K562 (cell line): ENCODE results near the gene ERCC2. TPM values are rescaled to one million over a fixed set of nuclear protein-coding genes. Genes with fewer than 3 reads are reported as not detected.
A peak's percentile ranks its signal among the peaks of the same experiment; 100 is the strongest.

Source experiments
- ATAC-seq: fragments of 200-7000 bp; cut with Tn5 transposase; 3 replicates; pipeline ENCODE4 v1.9.1; 2020; ENCODE audit warnings: moderate library complexity
- BruUV-seq: library from RNA; stranded (reverse); fragments of 400-500 nt; replicated peaks from 2 replicates; lab custom pipeline; 2021; lab: Mats Ljungman, UMichigan
- CTCF ChIA-PET: fragments of 300-600 bp; formaldehyde crosslinking; extraction: SDS; loops from one replicate; lab custom pipeline; 2021; ENCODE audit warnings: low intra/inter-chr PET ratio; lab: Yijun Ruan, JAX
- POLR2A ChIA-PET: fragments of 300-600, 350-650 bp; sonication (Branson Sonifier 250); formaldehyde crosslinking; extraction: SDS; loops from one replicate; lab custom pipeline; 2021; ENCODE audit warnings: antibody characterized with exemption, inconsistent platforms; lab: Yijun Ruan, JAX
- DNase-seq, 4 experiments: peaks; one replicate each; pipeline versions ENCODE4 v3.0.0 to v3.0.0-alpha.2; 2011 to 2018; ENCODE audit warnings: low spot score in 3 of 4, mixed read lengths in 3 of 4; ENCODE audit errors: extremely low read depth in 1 of 4
- FAIRE-seq: peaks from 2 replicates; lab custom pipeline; 2011; peaks lifted over from hg19 to GRCh38; lab: Jason Lieb, UNC
- H2AFZ ChIP-seq: 2 replicates; pipeline ENCODE4 v1.6.0; 2011; ENCODE audit warnings: low read depth, low read length, control low read depth, inconsistent platforms
- H3K27ac ChIP-seq: fragments of 200-600 bp; 3 replicates; pipeline ENCODE4 v1.8.0; 2011; ENCODE audit warnings: low read depth, mild to moderate bottlenecking, control low read depth, inconsistent platforms, low read length, moderate library complexity, mixed read lengths; ENCODE audit errors: extremely low read depth
- H3K27me3 ChIP-seq, 2 experiments: fragments of 300-600 bp in 1 of 2; 2 replicates in 1 of 2; 3 replicates in 1 of 2; pipeline versions ENCODE4 v1.6.0 to v1.8.0; 2011; ENCODE audit warnings: inconsistent platforms in 2 of 2, low read length in 2 of 2, mild to moderate bottlenecking in 1 of 2, mixed read lengths in 1 of 2, moderate library complexity in 1 of 2; ENCODE audit not compliant: control insufficient read depth in 2 of 2, insufficient read depth in 2 of 2
- H3K36me3 ChIP-seq: fragments of 300-600 bp; 3 replicates; pipeline ENCODE4 v1.8.0; 2011; ENCODE audit warnings: mild to moderate bottlenecking, low read length, inconsistent platforms; ENCODE audit not compliant: control insufficient read depth, insufficient read depth
- H3K4me1 ChIP-seq, 2 experiments: fragments of 200-600 bp in 1 of 2; replicated peaks in 1 of 2; 2 replicates in 1 of 2; 3 replicates in 1 of 2; pipeline versions ENCODE4 v1.5.1 to v1.8.0; 2011; ENCODE audit warnings: inconsistent platforms in 2 of 2, low read length in 2 of 2, mild to moderate bottlenecking in 1 of 2, mixed read lengths in 1 of 2, moderate library complexity in 1 of 2; ENCODE audit not compliant: control insufficient read depth in 2 of 2, insufficient read depth in 2 of 2
- H3K4me2 ChIP-seq: 2 replicates; pipeline ENCODE4 v1.6.1; 2011; ENCODE audit warnings: low read length, control low read depth, inconsistent platforms, mixed read lengths; ENCODE audit not compliant: insufficient read depth
- H3K4me3 ChIP-seq: fragments of 200-600 bp; sonication (generic), shearing (Covaris generic); 2 replicates; pipeline ENCODE4 v1.5.1; 2016; ENCODE audit warnings: control low read depth, inconsistent platforms
- H3K79me2 ChIP-seq: fragments of 200-600 bp; 3 replicates; pipeline ENCODE4 v1.8.0; 2011; ENCODE audit warnings: low read length, inconsistent platforms; ENCODE audit not compliant: control insufficient read depth, insufficient read depth
- H3K9ac ChIP-seq, 2 experiments: 2 replicates each; pipeline versions ENCODE4 v1.6.0 to v1.6.1; 2011; ENCODE audit warnings: low read depth in 2 of 2, low read length in 2 of 2, control low read depth in 1 of 2, inconsistent platforms in 1 of 2, mild to moderate bottlenecking in 1 of 2, mixed read lengths in 1 of 2; ENCODE audit not compliant: insufficient read depth in 1 of 2
- H3K9me1 ChIP-seq: one replicate; pipeline ENCODE4 v1.6.0; 2011; ENCODE audit warnings: inconsistent platforms, mild to moderate bottlenecking, low read length, moderate library complexity; ENCODE audit not compliant: control insufficient read depth, insufficient read depth
- H3K9me3 ChIP-seq: replicated peaks from 2 replicates; pipeline ENCODE4 v1.5.1; 2011; ENCODE audit warnings: low read depth, low read length, inconsistent platforms; ENCODE audit not compliant: control insufficient read depth, insufficient read depth
- H4K20me1 ChIP-seq: replicated peaks from 2 replicates; pipeline ENCODE4 v1.6.1; 2011; ENCODE audit warnings: low read length, inconsistent platforms, mixed read lengths; ENCODE audit not compliant: control insufficient read depth, insufficient read depth
- CBX8 ChIP-seq: fragments of 200-600 bp; sonication (generic); IDR thresholded peaks from 2 replicates; pipeline ENCODE4 v1.6.1; 2012; ENCODE audit warnings: borderline replicate concordance, mixed run types, low read depth, mild to moderate bottlenecking, moderate library complexity, mixed read lengths, low read length, control low read depth, inconsistent platforms; ENCODE audit not compliant: poor library complexity, severe bottlenecking; ENCODE audit errors: extremely low read depth
- FOXA3 ChIP-seq, 2 experiments: fragments of 450-650 bp in 1 of 2; sonication (generic) in 1 of 2; formaldehyde crosslinking; IDR thresholded peaks in 1 of 2; conservative IDR thresholded peaks in 1 of 2; 2 replicates each; pipeline versions ENCODE4 v1.4.0 to v1.8.0; 2020 to 2022; ENCODE audit warnings: mild to moderate bottlenecking in 2 of 2, missing genetic modification reagents in 1 of 2
- HIVEP1 ChIP-seq: fragments of 250-450 bp; sonication (Bioruptor Pico); IDR thresholded peaks from 2 replicates; pipeline ENCODE4 v1.4.0; 2020; ENCODE audit warnings: mild to moderate bottlenecking
- NR2C1 ChIP-seq, 2 experiments: fragments of 450-650 bp; IDR thresholded peaks; 2 replicates each; pipeline ENCODE4 v1.6.1; 2017; ENCODE audit warnings: mild to moderate bottlenecking in 2 of 2, antibody characterized with exemption in 1 of 2, inconsistent platforms in 1 of 2, missing compliant biosample characterization in 1 of 2, missing genetic modification characterization in 1 of 2
- NR2C2 ChIP-seq, 2 experiments: fragments of 200-800 bp in 1 of 2; sonication (Bioruptor generic) in 1 of 2; sonication (generic) in 1 of 2; formaldehyde crosslinking in 1 of 2; IDR thresholded peaks; 2 replicates each; pipeline versions ENCODE4 v1.6.1 to v1.8.0; 2016 to 2022; ENCODE audit warnings: mild to moderate bottlenecking in 1 of 2, missing compliant biosample characterization in 1 of 2, missing genetic modification characterization in 1 of 2, missing genetic modification reagents in 1 of 2
- POLR2B ChIP-seq: fragments of 450-650 bp; IDR thresholded peaks from 2 replicates; pipeline ENCODE4 v1.6.1; 2018; ENCODE audit warnings: low read depth; ENCODE audit not compliant: partially characterized antibody
- RAD51 ChIP-seq: fragments of 450-650 bp; IDR thresholded peaks from 2 replicates; pipeline ENCODE4 v1.7.1; 2016; ENCODE audit warnings: low read depth, mild to moderate bottlenecking, borderline replicate concordance
- SNIP1 ChIP-seq: fragments of 450-650 bp; IDR thresholded peaks from 2 replicates; pipeline ENCODE4 v1.7.1; 2017; ENCODE audit warnings: low read depth, mild to moderate bottlenecking
- SUPT5H ChIP-seq: fragments of 450-650 bp; IDR thresholded peaks from 2 replicates; pipeline ENCODE4 v1.6.1; 2016
- TAF1 ChIP-seq: IDR thresholded peaks from 2 replicates; pipeline ENCODE4 v1.6.1; 2011; ENCODE audit warnings: mild to moderate bottlenecking, low read length, moderate library complexity; ENCODE audit not compliant: insufficient read depth, control insufficient read depth, severe bottlenecking; ENCODE audit errors: extremely low read depth
- WGBS: fragments of 100-300 bp; shearing (Covaris generic); methylation state at CpG from one replicate; pipeline ENCODE4 v1.1.6; 2016; ENCODE audit warnings: low coverage, mixed read lengths; ENCODE audit not compliant: insufficient coverage; ENCODE audit errors: missing lambda C conversion rate; 5-methylcytosine and 5-hydroxymethylcytosine counted together
- in situ Hi-C: fragments of 300-500 bp; cut with MboI; formaldehyde crosslinking; loops from 4 replicates; pipeline ENCODE4 v1.15.0; 2018; ENCODE audit warnings: inconsistent platforms, mixed read lengths
- intact Hi-C: fragments of 100-400 bp; cut with micrococcal nuclease; formaldehyde crosslinking; loops from 2 replicates; pipeline ENCODE4 v1.14.2; 2022
- polyA plus RNA-seq, 8 experiments: library from polyadenylated mRNA; depleted of rRNA in 4 of 8; stranded (reverse) in 5 of 8; unstranded in 3 of 8; fragments of >200 nt; fragmentation: Nextera tagmentation in 2 of 8; fragmentation: Illumina TruSeq in 1 of 8; extraction: Ambion mirVana in 2 of 8; extraction: Trizol in 1 of 8; gene quantifications; 2 replicates each; pipeline versions ENCODE4 v1.2.1 to v1.2.3, GENCODE V29; 2011 to 2014; ENCODE audit warnings: inconsistent platforms in 1 of 8, missing spikeins in 1 of 8
- total RNA-seq, 7 experiments: library from RNA; depleted of rRNA in 6 of 7; stranded (reverse); fragments of >200 nt in 6 of 7; fragmentation: Illumina TruSeq in 2 of 7; extraction: Trizol in 2 of 7; gene quantifications; 2 replicates each; pipeline versions ENCODE4 v1.2.1 to v1.2.3, GENCODE V29; 2011 to 2021; ENCODE audit warnings: low replicate concordance in 1 of 7
- TF ChIP-seq, protein P1 (sequence below): fragments of 250-450 bp; sonication (Bioruptor Pico); IDR thresholded peaks from 2 replicates; pipeline ENCODE4 v1.8.0; 2021; ENCODE audit warnings: borderline replicate concordance, mild to moderate bottlenecking, moderate library complexity; ENCODE audit not compliant: poor library complexity, severe bottlenecking
- TF ChIP-seq, protein P2 (sequence below): sonication (generic); formaldehyde crosslinking; IDR thresholded peaks from 2 replicates; pipeline ENCODE4 v1.9.0; 2022; ENCODE audit warnings: mild to moderate bottlenecking, missing genetic modification reagents

ERCC2 gene
- total and polyA plus RNA-seq, 9 of the 15 experiments (the other 6 are each of a cell fraction or from before 2014, with no cell fraction given): 2.2 to 55.9 (median 23.4) TPM

GRCh38 chr19:45349126-45349415 lies 21.3 kb downstream of the ERCC2 start:
- TF ChIP-seq RAD51 (no peak), FOXA3 (CRISPR knock-in tag; conservative IDR thresholded peaks at IDR 0.05 in 1 of 2, IDR thresholded peaks at IDR 0.05 in 1 of 2) (0 out of 4 replicates have a peak, but pooled peaks of 1 of the 2 experiments have one; percentile 20), NR2C1 (IDR thresholded peaks at IDR 0.05) (peak; percentile 78), NR2C1 (tag; IDR thresholded peaks at IDR 0.05) (peak; percentile 74; the same call in 1 of the 2 replicates), SNIP1 (no peak), TAF1 (no peak), SUPT5H (peak; percentile 56; the same call in 1 of the 2 replicates), CBX8 (no peak), HIVEP1 (CRISPR knock-in tag) (no peak), NR2C2 (CRISPR knock-in tag; IDR thresholded peaks at IDR 0.05) (peak; percentile 64; the same call in 1 of the 2 replicates), NR2C2 (tag; IDR thresholded peaks at IDR 0.05) (peak; percentile 26; the same call in 1 of the 2 replicates), POLR2B (peak; percentile 40)
- TF ChIP-seq, protein P1, sequence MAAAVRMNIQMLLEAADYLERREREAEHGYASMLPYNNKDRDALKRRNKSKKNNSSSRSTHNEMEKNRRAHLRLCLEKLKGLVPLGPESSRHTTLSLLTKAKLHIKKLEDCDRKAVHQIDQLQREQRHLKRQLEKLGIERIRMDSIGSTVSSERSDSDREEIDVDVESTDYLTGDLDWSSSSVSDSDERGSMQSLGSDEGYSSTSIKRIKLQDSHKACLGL (CRISPR knock-in tag): no peak
- TF ChIP-seq, protein P2, sequence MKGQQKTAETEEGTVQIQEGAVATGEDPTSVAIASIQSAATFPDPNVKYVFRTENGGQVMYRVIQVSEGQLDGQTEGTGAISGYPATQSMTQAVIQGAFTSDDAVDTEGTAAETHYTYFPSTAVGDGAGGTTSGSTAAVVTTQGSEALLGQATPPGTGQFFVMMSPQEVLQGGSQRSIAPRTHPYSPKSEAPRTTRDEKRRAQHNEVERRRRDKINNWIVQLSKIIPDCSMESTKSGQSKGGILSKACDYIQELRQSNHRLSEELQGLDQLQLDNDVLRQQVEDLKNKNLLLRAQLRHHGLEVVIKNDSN (CRISPR knock-in tag): 0 out of 2 replicates have a peak, but pooled peaks have one; percentile 12
- ChIA-PET POLR2A (no interaction called here), CTCF (no interaction called here)
- no peak overlapping the region for H3K4me3 ChIP-seq
- BruUV-seq: no TSS peak
- intact Hi-C loops: no loop called here
- H4K20me1 ChIP-seq: peaks cover 3% of the 10 kb centered on the region; the same call in 1 of the 2 replicates
- in situ Hi-C loops: no loop called here
- 33% methylated on average over 3 of the region's 3 CpGs for WGBS
- FAIRE-seq: no peak
- no peak overlapping the region for H3K27ac ChIP-seq
- no peak overlapping the region; a peak in 1 of 4 replicates for H3K9ac ChIP-seq
- H3K9me1 ChIP-seq: no peaks in the 10 kb centered on the region
- ATAC-seq: no peak
- peaks cover 0 to 53% of the 10 kb centered on the region in 2 experiments; a peak in 2 of 5 replicates for H3K4me1 ChIP-seq
- no peak for DNase-seq
- no peak overlapping the region for H2AFZ ChIP-seq
- H3K4me2 ChIP-seq: no peak overlapping the region
- no peaks in the 10 kb centered on the region for H3K79me2 ChIP-seq
- H3K9me3 ChIP-seq: no peaks in the 10 kb centered on the region
- no peaks in the 10 kb centered on the region for H3K27me3 ChIP-seq
- peaks cover 44% of the 10 kb centered on the region; the same call in 1 of the 3 replicates for H3K36me3 ChIP-seq
